ENCODE results near the gene PPOX. TPM values are rescaled to one million over a fixed set of nuclear protein-coding genes. Genes with fewer than 3 reads are reported as not detected.
A peak's percentile ranks its signal among the peaks of the same experiment; 100 is the strongest.

The PPOX gene
- 10 to 100 TPM; 12.8 to 22.1 (median 15.8) TPM for total RNA-seq

DNA sequence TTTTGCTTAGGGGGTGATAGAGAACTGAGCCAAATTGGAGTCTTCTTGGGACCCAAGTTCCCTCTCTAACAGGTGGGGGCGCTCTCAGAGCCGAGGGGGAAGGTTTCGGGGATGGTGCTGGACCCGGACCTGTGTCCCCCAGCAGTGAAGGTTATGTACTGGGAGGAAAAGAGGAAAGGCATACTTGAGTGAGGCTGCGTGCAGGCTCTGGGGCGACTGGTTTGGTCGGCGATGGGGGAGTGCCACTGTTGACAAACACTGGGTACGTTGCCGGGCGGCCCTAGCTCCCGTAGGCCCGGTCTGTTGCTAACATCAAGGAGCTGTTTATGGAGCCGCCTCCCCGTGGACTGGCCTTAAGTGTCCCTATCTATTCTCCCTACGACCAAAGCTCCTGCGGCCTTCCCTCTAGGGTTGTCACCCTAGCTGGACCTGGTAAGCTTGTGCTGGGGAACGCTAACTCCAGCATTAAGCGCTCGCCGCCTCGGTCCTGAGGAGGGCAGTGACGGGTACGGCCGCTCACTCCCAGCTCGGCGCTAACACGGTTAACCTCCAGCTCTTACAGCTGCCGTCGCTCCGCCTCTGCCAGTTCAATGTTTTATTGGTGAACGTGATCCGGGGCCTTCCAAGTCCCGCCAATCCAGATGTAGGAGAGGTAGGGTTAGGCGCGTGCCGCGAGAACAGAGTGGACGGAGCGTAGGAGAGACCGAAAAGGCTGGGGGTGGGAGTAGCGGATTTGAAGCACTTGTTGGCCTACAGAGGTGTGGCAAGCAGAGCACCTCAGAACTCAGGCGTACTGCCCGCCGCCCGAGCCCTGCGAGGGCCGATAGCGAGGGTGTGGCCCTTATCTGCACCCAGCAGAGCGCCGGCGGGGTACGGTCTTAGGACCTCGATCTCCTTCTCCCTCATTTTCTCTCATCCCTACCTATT is at the start of gene PPOX:
PPOX (plus strand) TSS at position 685 of the 927 bp plus-strand sequence. CDS start 422 bp downstream, outside the sequence.
- Histone ChIP-seq H3K9me3 (no peaks in the 10 kb centered on the region), H3K27me3 (peaks cover 0 to 3% (median 0%) of the 10 kb centered on the region in 4 donors), H3K36me3 (peaks cover 8 to 70% (median 56%) of the 10 kb centered on the region in 4 donors), H3K4me3 (peak within 1 kb of the TSS; percentile 67 to 83 (median 73)), H3K27ac (replicated peaks in 1 of 4) (peak within 1 kb of the TSS; percentile 86 to 91 (median 88)), H3K4me1 (peaks cover 28 to 51% (median 41%) of the 10 kb centered on the region in 4 donors)
- intact Hi-C loops (cut with DNase I): no loop called here
- TF ChIP-seq, protein P1, sequence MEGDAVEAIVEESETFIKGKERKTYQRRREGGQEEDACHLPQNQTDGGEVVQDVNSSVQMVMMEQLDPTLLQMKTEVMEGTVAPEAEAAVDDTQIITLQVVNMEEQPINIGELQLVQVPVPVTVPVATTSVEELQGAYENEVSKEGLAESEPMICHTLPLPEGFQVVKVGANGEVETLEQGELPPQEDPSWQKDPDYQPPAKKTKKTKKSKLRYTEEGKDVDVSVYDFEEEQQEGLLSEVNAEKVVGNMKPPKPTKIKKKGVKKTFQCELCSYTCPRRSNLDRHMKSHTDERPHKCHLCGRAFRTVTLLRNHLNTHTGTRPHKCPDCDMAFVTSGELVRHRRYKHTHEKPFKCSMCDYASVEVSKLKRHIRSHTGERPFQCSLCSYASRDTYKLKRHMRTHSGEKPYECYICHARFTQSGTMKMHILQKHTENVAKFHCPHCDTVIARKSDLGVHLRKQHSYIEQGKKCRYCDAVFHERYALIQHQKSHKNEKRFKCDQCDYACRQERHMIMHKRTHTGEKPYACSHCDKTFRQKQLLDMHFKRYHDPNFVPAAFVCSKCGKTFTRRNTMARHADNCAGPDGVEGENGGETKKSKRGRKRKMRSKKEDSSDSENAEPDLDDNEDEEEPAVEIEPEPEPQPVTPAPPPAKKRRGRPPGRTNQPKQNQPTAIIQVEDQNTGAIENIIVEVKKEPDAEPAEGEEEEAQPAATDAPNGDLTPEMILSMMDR (IDR thresholded peaks at IDR 0.05): peak; percentile 38 to 60 (median 44)
- TF ChIP-seq POLR2AphosphoS5 (IDR thresholded peaks at IDR 0.05) (peak; percentile 91 to 92), EP300 (IDR thresholded peaks at IDR 0.05) (no peak), POLR2A (IDR thresholded peaks at IDR 0.05; ENCODE audit: low read depth) (no peak)
- WGBS: under 1% methylated on average over 39 of the region's 54 CpGs
- peak; percentile 99 for DNase-seq (ENCODE audit: extremely low spot score)

DNA sequence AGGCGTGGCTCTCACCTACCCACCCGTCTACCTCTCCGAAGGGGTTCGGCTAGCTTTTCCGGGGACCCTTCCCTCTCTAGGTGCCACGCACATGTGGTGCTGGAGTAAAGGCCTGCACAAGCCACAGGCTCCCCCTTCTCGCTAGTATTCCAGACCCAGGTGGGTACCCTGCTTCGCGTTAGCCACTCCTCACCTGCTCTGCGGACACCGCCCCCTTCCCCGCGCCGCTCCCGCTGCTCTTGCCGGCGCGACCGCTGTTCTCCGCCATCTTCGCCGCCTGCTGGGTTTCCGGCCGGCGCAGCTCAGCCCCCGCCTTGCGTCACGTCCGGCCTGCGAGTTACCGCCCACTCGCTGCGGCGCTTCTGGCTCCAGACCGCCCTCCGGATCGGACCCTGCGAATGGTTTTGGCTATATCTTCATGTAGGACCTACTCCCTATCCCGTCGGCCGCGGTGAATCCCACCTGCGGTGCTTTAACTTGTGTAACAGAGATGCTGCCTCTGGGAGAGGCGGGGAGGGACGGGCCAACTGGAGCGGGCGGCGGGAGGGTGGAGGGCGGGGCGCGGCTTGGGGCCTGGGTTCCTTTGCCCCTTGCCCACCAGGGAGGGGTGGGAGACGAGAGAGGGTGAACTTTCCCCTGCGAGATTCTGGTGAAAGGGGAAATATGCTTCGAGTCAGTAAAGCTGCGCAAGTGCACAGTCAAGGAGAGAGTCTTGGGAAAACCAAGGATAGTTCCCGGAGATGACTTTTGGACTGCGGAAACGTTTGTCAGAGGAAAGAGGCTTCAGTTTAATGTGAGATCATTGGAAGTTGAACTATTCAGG is 48.3 kb upstream of the PPOX start, which contains the start of the genes NIT1 and PFDN2:
NIT1 (plus strand) TSS at position 347 of the 823 bp plus-strand sequence; CDS start at position 419, 72 bp downstream.
PFDN2 (minus strand) TSS at position 279 of the 823 bp plus-strand sequence; CDS start at position 268, 11 bp downstream.
- TF ChIP-seq POLR2AphosphoS5 (IDR thresholded peaks at IDR 0.05) (peak; percentile 95 to 98), POLR2A (IDR thresholded peaks at IDR 0.05; ENCODE audit: low read depth) (peak; percentile 90), EP300 (IDR thresholded peaks at IDR 0.05) (no peak)
- H3K9me3 ChIP-seq: no peaks in the 10 kb centered on the region
- intact Hi-C loops (cut with DNase I): loop anchor here (10.0 kb wide), 1 partner anchor 283 kb away; no protein-coding TSS in a partner anchor
- H3K4me1 ChIP-seq: peaks cover 47 to 73% (median 55%) of the 10 kb centered on the region in 4 donors
- WGBS: 0% methylated on average over 15 of the region's 58 CpGs
- H3K27ac ChIP-seq (replicated peaks in 1 of 4): peak within 1 kb of the TSS; percentile 93 to 96 (median 95)
- H3K4me3 ChIP-seq: peak within 1 kb of the TSS; percentile 88 to 99 (median 96)
- no peaks in the 10 kb centered on the region for H3K27me3 ChIP-seq
- peaks cover 26 to 41% (median 32%) of the 10 kb centered on the region in 4 donors for H3K36me3 ChIP-seq
- DNase-seq (ENCODE audit: extremely low spot score): peak; percentile 95

DNA sequence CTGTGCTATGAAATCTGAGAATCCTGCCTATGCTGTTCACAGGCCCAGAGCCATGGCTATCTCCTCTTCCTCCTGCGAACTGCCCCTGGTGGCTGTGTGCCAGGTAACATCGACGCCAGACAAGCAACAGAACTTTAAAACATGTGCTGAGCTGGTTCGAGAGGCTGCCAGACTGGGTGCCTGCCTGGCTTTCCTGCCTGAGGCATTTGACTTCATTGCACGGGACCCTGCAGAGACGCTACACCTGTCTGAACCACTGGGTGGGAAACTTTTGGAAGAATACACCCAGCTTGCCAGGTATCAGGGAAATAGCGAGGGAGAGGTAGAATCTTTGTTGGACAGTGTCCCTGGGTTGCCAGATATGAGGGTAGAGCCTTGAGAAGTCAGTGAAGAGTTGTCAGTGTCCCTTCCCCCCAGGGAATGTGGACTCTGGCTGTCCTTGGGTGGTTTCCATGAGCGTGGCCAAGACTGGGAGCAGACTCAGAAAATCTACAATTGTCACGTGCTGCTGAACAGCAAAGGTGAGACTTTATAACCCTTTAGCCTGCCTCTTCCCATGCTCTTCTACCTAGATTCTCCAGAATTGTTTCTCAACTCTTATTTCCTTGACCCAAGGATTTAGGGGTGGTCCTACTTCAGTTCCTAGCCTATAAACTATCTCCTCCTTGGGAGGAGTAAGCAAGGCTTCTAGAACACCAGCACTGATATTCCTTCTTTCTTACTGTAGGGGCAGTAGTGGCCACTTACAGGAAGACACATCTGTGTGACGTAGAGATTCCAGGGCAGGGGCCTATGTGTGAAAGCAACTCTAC is 46.9 kb upstream of the PPOX start:
- 34% methylated on average over 9 of the region's 10 CpGs for WGBS
- peaks cover 38 to 54% (median 45%) of the 10 kb centered on the region in 4 donors for H3K36me3 ChIP-seq
- intact Hi-C loops (cut with DNase I): loop anchor here (10.0 kb wide), 1 partner anchor 284 kb away; no protein-coding TSS in a partner anchor

DNA sequence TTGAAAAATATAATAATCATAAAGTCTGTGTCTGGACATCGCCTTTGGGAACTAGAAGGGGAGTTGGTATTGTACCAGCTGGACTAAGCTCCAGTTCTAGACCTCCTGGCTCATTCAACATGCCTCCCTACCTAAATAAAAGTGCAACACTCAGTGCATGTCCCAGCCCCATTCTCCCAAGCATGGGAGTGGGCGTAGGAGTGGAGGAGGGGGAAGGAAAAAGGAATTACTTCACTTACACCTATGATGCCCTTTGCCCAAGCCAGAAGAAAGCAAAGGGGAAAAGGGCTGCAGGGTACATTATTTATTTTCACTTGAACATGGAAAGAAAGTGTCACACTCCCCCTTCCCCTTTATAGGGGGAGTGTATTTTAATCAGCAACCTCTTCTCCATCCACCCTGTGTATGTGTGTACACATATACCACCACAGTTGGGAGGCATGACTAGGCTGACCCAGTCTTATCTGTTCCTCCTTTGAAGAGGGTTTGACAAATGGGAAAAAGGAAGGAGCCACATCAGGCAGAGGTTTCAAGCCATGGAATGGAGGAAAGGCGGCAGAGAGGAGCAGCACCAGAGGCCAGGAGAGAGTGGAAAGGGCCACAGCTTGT is 45.1 kb upstream of the PPOX start:
- Histone ChIP-seq H3K36me3 (peaks cover 46 to 63% (median 54%) of the 10 kb centered on the region in 4 donors), H3K9me3 (no peaks in the 10 kb centered on the region), H3K4me1 (peaks cover 31 to 47% (median 37%) of the 10 kb centered on the region in 4 donors), H3K27ac (replicated peaks in 1 of 4) (peak overlapping the region in 1 of 4 donors; percentile 95), H3K4me3 (no peak overlapping the region), H3K27me3 (no peaks in the 10 kb centered on the region)
- no peak for DNase-seq (ENCODE audit: extremely low spot score)
- intact Hi-C loops (cut with DNase I): no loop called here
- WGBS: 86% methylated on average over 3 of the region's 3 CpGs
- TF ChIP-seq EP300 (IDR thresholded peaks at IDR 0.05) (no peak), POLR2AphosphoS5 (IDR thresholded peaks at IDR 0.05) (no peak), POLR2A (IDR thresholded peaks at IDR 0.05; ENCODE audit: low read depth) (no peak)
- TF ChIP-seq, protein P1 (IDR thresholded peaks at IDR 0.05): no peak

More for the DNA sequence above, 46.9 kb upstream of the PPOX start:
- DNase-seq (ENCODE audit: extremely low spot score): no peak
- peaks cover 44 to 64% (median 50%) of the 10 kb centered on the region in 4 donors for H3K4me1 ChIP-seq
- peak overlapping the region; percentile 88 to 99 (median 96) for H3K4me3 ChIP-seq
- TF ChIP-seq EP300 (IDR thresholded peaks at IDR 0.05) (no peak), POLR2AphosphoS5 (IDR thresholded peaks at IDR 0.05) (peak in 1 of 2 donors; percentile 47), POLR2A (IDR thresholded peaks at IDR 0.05; ENCODE audit: low read depth) (no peak)
- TF ChIP-seq, protein P1 (IDR thresholded peaks at IDR 0.05): peak in 2 of 3 experiments; percentile 26 to 41
- no peaks in the 10 kb centered on the region for H3K27me3 ChIP-seq
- H3K9me3 ChIP-seq: no peaks in the 10 kb centered on the region
- H3K27ac ChIP-seq (replicated peaks in 1 of 4): peak overlapping the region; percentile 93 to 96 (median 95)
